Panc1 (cell line): ENCODE results near the gene WNT11.

Experiments
- POLR2AphosphoS5 ChIP-seq: IDR thresholded peaks from 2 replicates; pipeline ENCODE4 v1.6.1; 2012; ENCODE audit warnings: mild to moderate bottlenecking, low read depth, low read length, moderate library complexity
- SIN3A ChIP-seq: IDR thresholded peaks from 2 replicates; pipeline ENCODE4 v1.6.1; 2012; ENCODE audit warnings: low read depth, mild to moderate bottlenecking, low read length, moderate library complexity, borderline replicate concordance; ENCODE audit not compliant: insufficient read depth
- TCF7L2 ChIP-seq: IDR thresholded peaks from 2 replicates; pipeline ENCODE4 v1.6.1; 2011; ENCODE audit warnings: mild to moderate bottlenecking, low read depth, low read length, inconsistent platforms
- TF ChIP-seq, protein P1 (sequence below): fragments of 450-650 bp; IDR thresholded peaks from 2 replicates; pipeline ENCODE4 v1.5.1; 2017; ENCODE audit warnings: mild to moderate bottlenecking
- TF ChIP-seq, protein P2 (sequence below), 2 experiments: IDR thresholded peaks; 2 replicates each; pipeline ENCODE4 v1.6.1; 2011 to 2012; ENCODE audit warnings: low read depth in 2 of 2, control low read depth in 1 of 2, low read length in 1 of 2, mild to moderate bottlenecking in 1 of 2, moderate library complexity in 1 of 2; ENCODE audit not compliant: insufficient read depth in 1 of 2

GRCh38 chr11:76147106-76147740, 59.1 kb downstream of the WNT11 start:
- TF ChIP-seq, protein P1, sequence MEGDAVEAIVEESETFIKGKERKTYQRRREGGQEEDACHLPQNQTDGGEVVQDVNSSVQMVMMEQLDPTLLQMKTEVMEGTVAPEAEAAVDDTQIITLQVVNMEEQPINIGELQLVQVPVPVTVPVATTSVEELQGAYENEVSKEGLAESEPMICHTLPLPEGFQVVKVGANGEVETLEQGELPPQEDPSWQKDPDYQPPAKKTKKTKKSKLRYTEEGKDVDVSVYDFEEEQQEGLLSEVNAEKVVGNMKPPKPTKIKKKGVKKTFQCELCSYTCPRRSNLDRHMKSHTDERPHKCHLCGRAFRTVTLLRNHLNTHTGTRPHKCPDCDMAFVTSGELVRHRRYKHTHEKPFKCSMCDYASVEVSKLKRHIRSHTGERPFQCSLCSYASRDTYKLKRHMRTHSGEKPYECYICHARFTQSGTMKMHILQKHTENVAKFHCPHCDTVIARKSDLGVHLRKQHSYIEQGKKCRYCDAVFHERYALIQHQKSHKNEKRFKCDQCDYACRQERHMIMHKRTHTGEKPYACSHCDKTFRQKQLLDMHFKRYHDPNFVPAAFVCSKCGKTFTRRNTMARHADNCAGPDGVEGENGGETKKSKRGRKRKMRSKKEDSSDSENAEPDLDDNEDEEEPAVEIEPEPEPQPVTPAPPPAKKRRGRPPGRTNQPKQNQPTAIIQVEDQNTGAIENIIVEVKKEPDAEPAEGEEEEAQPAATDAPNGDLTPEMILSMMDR: no peak
- TF ChIP-seq POLR2AphosphoS5 (no peak), SIN3A (no peak), TCF7L2 (no peak)
- TF ChIP-seq, protein P2, sequence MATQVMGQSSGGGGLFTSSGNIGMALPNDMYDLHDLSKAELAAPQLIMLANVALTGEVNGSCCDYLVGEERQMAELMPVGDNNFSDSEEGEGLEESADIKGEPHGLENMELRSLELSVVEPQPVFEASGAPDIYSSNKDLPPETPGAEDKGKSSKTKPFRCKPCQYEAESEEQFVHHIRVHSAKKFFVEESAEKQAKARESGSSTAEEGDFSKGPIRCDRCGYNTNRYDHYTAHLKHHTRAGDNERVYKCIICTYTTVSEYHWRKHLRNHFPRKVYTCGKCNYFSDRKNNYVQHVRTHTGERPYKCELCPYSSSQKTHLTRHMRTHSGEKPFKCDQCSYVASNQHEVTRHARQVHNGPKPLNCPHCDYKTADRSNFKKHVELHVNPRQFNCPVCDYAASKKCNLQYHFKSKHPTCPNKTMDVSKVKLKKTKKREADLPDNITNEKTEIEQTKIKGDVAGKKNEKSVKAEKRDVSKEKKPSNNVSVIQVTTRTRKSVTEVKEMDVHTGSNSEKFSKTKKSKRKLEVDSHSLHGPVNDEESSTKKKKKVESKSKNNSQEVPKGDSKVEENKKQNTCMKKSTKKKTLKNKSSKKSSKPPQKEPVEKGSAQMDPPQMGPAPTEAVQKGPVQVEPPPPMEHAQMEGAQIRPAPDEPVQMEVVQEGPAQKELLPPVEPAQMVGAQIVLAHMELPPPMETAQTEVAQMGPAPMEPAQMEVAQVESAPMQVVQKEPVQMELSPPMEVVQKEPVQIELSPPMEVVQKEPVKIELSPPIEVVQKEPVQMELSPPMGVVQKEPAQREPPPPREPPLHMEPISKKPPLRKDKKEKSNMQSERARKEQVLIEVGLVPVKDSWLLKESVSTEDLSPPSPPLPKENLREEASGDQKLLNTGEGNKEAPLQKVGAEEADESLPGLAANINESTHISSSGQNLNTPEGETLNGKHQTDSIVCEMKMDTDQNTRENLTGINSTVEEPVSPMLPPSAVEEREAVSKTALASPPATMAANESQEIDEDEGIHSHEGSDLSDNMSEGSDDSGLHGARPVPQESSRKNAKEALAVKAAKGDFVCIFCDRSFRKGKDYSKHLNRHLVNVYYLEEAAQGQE (IDR thresholded peaks at IDR 0.05; ENCODE audit: insufficient read depth in 1 of 2, low read depth in 2 of 2, low read length in 1 of 2): no peak
